GM18526 (cell line): Measurements from ENCODE around the gene PSD4.

Source experiments
- POLR2A ChIP-seq: IDR thresholded peaks from 3 replicates; pipeline ENCODE4 v1.6.1; 2011; ENCODE audit not compliant: insufficient read length; ENCODE audit errors: extremely low read depth

PSD4 gene

DNA sequence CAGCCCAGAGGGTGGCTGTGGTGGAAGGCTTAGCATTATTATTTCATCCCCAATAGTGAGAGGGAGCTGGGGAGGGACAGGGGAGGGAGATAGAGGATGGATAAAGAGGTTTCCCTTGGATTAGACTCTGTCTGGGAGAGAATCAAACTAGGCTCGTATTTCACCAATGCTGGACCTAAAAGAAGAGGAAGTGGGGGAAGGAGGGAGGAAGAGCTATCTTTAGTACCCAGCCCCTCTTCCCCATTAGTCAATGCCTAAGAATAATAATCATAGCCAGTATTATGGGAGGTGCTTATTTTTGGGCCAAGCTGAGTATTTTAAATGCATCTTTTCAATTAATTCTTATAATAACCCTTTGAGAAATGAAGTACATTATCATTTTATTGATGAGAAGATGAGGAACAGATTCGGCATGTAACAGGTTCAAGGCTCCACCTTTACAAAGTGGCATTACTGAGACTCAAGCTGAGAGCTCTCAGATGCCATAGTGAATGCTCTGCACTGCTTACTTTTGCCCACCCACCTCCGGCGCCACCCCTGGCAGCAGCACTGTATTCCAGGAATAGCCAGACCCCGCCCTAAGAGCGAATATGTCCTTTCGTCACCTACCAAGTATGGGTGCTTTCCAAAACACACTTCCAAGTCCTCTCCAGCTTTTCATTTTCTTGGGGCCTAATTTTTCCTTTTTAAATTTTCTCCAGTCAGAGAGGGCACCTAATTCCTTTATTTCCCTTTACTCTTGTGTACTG lies 83.9 kb downstream of the PSD4 start:
- TF ChIP-seq POLR2A, result no peak

DNA sequence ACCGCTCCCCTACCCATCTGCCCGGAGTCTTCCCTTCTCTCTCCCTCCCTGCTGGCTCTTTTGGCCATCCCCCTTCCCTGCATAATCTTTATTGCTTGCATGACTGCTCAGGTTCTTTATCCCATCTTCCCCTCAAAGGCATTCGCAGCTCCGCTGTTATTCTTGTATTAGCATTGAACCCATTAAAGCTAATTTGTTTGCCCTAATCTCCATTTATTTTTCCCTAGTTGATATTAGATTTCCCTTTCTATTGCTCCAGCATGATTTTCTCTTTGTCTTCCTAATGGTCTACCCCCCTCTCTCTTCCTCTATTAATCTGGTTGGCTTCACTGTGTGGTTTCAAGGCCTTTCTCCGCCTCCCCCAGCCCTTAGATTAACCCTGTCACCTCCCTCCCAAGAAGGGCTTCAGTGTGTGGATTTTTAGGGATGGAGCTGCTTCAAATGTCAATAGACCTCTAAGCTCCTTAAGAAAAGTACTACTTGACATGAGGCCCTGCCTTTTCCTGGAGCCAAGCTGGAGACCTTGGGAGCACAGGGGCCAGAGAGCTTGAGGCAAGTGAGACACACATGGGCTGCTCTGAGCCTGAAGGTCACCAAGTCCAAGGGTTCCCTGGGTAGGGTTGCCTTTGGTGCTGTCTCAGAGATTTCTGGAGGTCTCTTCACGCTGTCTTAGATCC lies 84.8 kb downstream of the PSD4 start:
- TF ChIP-seq POLR2A, result no peak
